Neuronal stem cell (in vitro differentiated cells): ENCODE results near the gene COX4I1.
"Not testable (repeated sequence)": the region's sequence is repeated elsewhere in the genome, so short reads cannot be mapped to it uniquely, and the experiment has no call there.

Experiments
- DNase-seq: peaks from one replicate; pipeline ENCODE4 v3.0.0-alpha.2; 2013; ENCODE audit warnings: low spot score
- H2AFZ ChIP-seq: one replicate; pipeline ENCODE4 v1.6.1; 2013; ENCODE audit warnings: mild to moderate bottlenecking, low read length, inconsistent platforms
- H2AK5ac ChIP-seq: 2 replicates; pipeline ENCODE4 v1.6.1; 2013; ENCODE audit warnings: low read depth, mild to moderate bottlenecking, inconsistent platforms, low read length, moderate library complexity, mixed read lengths
- H2BK120ac ChIP-seq: 2 replicates; pipeline ENCODE4 v1.6.1; 2013; ENCODE audit warnings: low read depth, mild to moderate bottlenecking, inconsistent platforms, low read length, moderate library complexity, mixed read lengths
- H2BK12ac ChIP-seq: one replicate; pipeline ENCODE4 v1.6.1; 2013; ENCODE audit warnings: low read length, inconsistent platforms
- H2BK15ac ChIP-seq: 2 replicates; pipeline ENCODE4 v1.6.1; 2013; ENCODE audit warnings: mild to moderate bottlenecking, low read length, inconsistent platforms, mixed read lengths
- H2BK5ac ChIP-seq: one replicate; pipeline ENCODE4 v1.6.1; 2013; ENCODE audit warnings: inconsistent platforms, mild to moderate bottlenecking, low read length, moderate library complexity
- H3K14ac ChIP-seq: one replicate; pipeline ENCODE4 v1.6.1; 2013; ENCODE audit warnings: low read length, inconsistent platforms
- H3K18ac ChIP-seq: 2 replicates; pipeline ENCODE4 v1.6.1; 2013; ENCODE audit warnings: low read length, inconsistent platforms
- H3K23ac ChIP-seq: 2 replicates; pipeline ENCODE4 v1.6.1; 2013; ENCODE audit warnings: low read depth, mild to moderate bottlenecking, mixed read lengths, low read length, inconsistent platforms; ENCODE audit not compliant: poor library complexity
- H3K27ac ChIP-seq: replicated peaks from 3 replicates; pipeline ENCODE4 v1.5.1; 2013; ENCODE audit warnings: low read length, inconsistent platforms
- H3K27me3 ChIP-seq, 3 experiments: 2 replicates each; pipeline ENCODE4 v1.6.1; 2013; ENCODE audit warnings: low read length in 3 of 3, mild to moderate bottlenecking in 2 of 3, inconsistent platforms in 1 of 3, low read depth in 1 of 3, mixed read lengths in 1 of 3, moderate library complexity in 1 of 3; ENCODE audit not compliant: control insufficient read depth in 3 of 3, insufficient read depth in 3 of 3
- H3K36me3 ChIP-seq, 2 donors: replicated peaks in 1 of 2; 2 replicates each; pipeline ENCODE4 v1.6.1; 2013; ENCODE audit warnings: low read length in 2 of 2; ENCODE audit not compliant: control insufficient read depth in 2 of 2, insufficient read depth in 2 of 2
- H3K4ac ChIP-seq: 2 replicates; pipeline ENCODE4 v1.6.1; 2013; ENCODE audit warnings: inconsistent platforms, mild to moderate bottlenecking, low read length, moderate library complexity
- H3K4me1 ChIP-seq, 2 donors: 1 replicate in 1 of 2; 2 replicates in 1 of 2; pipeline ENCODE4 v1.6.1; 2013; ENCODE audit warnings: low read length in 2 of 2, low read depth in 1 of 2; ENCODE audit not compliant: control insufficient read depth in 2 of 2, insufficient read depth in 1 of 2
- H3K4me2 ChIP-seq: one replicate; pipeline ENCODE4 v1.6.1; 2013; ENCODE audit warnings: mild to moderate bottlenecking, low read length, inconsistent platforms; ENCODE audit not compliant: insufficient read depth, poor library complexity, severe bottlenecking
- H3K4me3 ChIP-seq, 2 donors: 2 replicates each; pipeline ENCODE4 v1.5.1; 2013; ENCODE audit warnings: low read length in 2 of 2, mild to moderate bottlenecking in 2 of 2, inconsistent platforms in 1 of 2, moderate library complexity in 1 of 2
- H3K79me1 ChIP-seq: one replicate; pipeline ENCODE4 v1.6.1; 2013; ENCODE audit warnings: low read depth, mild to moderate bottlenecking, inconsistent platforms, low read length, moderate library complexity
- H3K9ac ChIP-seq: one replicate; pipeline ENCODE4 v1.6.1; 2013; ENCODE audit warnings: mild to moderate bottlenecking, low read depth, low read length, inconsistent platforms; ENCODE audit not compliant: poor library complexity
- H3K9me3 ChIP-seq, 2 donors: replicated peaks in 1 of 2; 2 replicates each; pipeline versions ENCODE3 to v1.6.1; 2013; ENCODE audit warnings: low read length in 2 of 2, mild to moderate bottlenecking in 2 of 2, inconsistent platforms in 1 of 2, low read depth in 1 of 2, mixed read lengths in 1 of 2, moderate library complexity in 1 of 2; ENCODE audit not compliant: control insufficient read depth in 2 of 2, insufficient read depth in 1 of 2
- H4K8ac ChIP-seq: one replicate; pipeline ENCODE4 v1.6.1; 2013; ENCODE audit warnings: low read depth, mild to moderate bottlenecking, inconsistent platforms, low read length, moderate library complexity
- H4K91ac ChIP-seq: one replicate; pipeline ENCODE4 v1.6.1; 2013; ENCODE audit warnings: low read length, low read depth, mild to moderate bottlenecking, inconsistent platforms; ENCODE audit not compliant: poor library complexity
- WGBS, 2 donors: extraction: QIAGEN DNeasy Blood & Tissue Kit; methylation state at CpG; one replicate each; pipeline ENCODE4 v1.1.7; 2013; ENCODE audit warnings: missing lambda C conversion rate in 2 of 2, mixed read lengths in 1 of 2; ENCODE audit not compliant: insufficient read length in 2 of 2, insufficient replicate concordance in 1 of 2; ENCODE audit errors: extremely low coverage in 2 of 2; 5-methylcytosine and 5-hydroxymethylcytosine counted together

COX4I1 gene

DNA sequence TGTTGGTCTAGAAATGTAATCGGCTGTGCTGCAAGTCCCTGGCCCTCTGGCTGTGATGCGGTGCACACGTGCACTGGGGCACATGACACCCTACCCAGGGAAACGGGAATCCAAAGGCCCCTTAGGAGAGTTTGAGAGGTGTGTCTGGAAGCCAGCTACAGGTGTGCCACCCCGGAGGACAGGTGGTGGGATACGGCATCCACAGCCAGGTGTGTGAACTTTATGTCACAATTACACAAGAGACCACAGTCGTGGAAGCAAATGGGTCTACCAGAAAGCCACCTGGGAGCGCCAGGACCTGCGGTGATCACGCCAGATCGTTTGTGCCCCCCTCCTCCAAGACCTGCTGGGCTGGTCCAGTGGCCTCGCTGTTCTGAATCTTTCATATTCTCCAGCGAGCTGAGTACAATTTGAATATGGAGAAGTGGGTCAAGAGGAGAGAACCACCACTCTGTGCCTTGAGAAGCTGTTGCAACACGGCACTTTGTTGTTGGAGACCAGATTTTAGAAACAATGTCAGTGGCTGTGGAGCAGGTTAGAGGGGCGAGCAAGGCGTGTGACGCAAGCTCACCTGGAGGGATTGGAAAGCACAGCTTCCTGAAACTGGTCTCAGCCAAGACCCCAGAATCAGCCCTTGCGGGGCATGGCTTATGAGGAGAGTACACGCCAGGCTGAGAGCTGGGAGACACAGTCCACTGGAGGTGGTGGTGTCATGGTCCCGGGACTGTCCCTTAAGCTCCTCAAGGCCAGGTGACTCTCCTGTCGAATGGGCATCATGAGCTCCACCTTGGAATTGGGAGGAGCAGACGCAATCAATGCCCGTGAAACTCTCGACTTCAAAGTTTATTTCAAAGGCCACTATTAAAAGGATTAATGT lies 37.4 kb downstream of the COX4I1 start:
- no peak for DNase-seq
- Histone ChIP-seq H3K27ac (no peak overlapping the region), H2AFZ (no peak overlapping the region), H3K14ac (peak overlapping the region; percentile 43), H3K23ac (peak overlapping the region; percentile 82), H3K27me3 (peaks cover 0 to 30% (median 0%) of the 10 kb centered on the region in 3 experiments), H4K8ac (no peak overlapping the region), H2BK15ac (peak overlapping the region; percentile 66), H2BK12ac (no peak overlapping the region), H3K4me3 (no peak overlapping the region), H3K4me2 (no peak overlapping the region), H4K91ac (no peak overlapping the region), H3K9ac (no peak overlapping the region), H3K9me3 (peaks cover 0 to 2% of the 10 kb centered on the region in 2 donors), H3K4me1 (no peaks in the 10 kb centered on the region), H3K18ac (peak overlapping the region; percentile 35), H2BK5ac (no peak overlapping the region), H2AK5ac (peak overlapping the region; percentile 43), H3K4ac (no peak overlapping the region), H3K79me1 (no peaks in the 10 kb centered on the region), H2BK120ac (no peak overlapping the region), H3K36me3 (no peaks in the 10 kb centered on the region)
- WGBS, 2 donors, result no CpG with 5 or more reads among the region's 24 CpGs

DNA sequence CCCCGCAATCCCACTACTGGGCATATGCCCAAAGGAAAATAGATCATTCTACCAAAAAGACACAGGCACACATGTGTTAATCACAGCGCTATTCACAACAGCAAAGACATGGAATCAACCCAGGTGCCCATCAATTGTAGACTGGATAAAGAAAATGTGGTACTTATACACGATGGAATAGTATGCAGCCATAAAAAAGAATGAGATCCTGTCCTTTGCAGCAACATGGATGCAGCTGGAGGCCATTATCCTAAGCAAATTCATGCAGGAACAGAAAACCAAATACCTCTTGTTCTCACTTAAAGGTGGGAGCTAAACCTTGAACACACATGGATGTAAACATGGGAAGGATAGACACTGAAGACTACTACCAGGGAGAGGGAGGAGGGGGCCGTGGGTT lies 38.2 kb downstream of the COX4I1 start:
- H2AFZ ChIP-seq, H3K79me1 ChIP-seq, H2BK12ac ChIP-seq, DNase-seq, H3K14ac ChIP-seq, H3K9me3 ChIP-seq, H3K23ac ChIP-seq, H3K18ac ChIP-seq, H3K4me3 ChIP-seq, H3K4me1 ChIP-seq, H3K27ac ChIP-seq, H3K36me3 ChIP-seq, H2AK5ac ChIP-seq, H3K4me2 ChIP-seq, H2BK5ac ChIP-seq, H3K9ac ChIP-seq, H3K4ac ChIP-seq, H4K91ac ChIP-seq, H2BK120ac ChIP-seq, H2BK15ac ChIP-seq, H4K8ac ChIP-seq: not testable (repeated sequence)
- no CpG with 5 or more reads among the region's 4 CpGs for WGBS, 2 donors
- peaks cover 0 to 32% (median 0%) of the 10 kb centered on the region in 3 experiments for H3K27me3 ChIP-seq

DNA sequence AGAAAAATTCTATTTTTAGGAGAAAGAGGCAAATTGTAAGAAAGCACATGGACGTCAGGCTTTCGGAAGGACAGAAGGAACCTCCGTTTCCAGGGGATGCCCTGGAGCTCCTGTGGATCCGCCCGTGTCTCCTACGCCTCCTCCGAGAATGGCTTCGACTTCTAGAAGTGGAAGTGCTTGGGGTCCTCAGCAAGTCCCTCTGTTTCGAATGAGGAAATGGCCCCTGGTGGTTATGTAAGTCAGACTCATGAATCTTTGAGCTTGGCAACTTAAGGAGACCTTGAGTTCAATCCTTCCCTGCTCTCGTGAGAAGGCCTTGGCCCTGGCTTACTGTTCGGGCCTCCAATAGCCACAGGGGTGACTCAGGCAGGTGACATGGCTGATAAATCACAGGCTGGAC lies 38.9 kb downstream of the COX4I1 start:
- Histone ChIP-seq H3K36me3 (no peaks in the 10 kb centered on the region), H4K91ac (no peak overlapping the region), H3K27ac (no peak overlapping the region), H3K9ac (no peak overlapping the region), H2BK12ac (no peak overlapping the region), H3K18ac (no peak overlapping the region), H2AK5ac (no peak overlapping the region), H3K4me1 (no peaks in the 10 kb centered on the region), H3K23ac (no peak overlapping the region), H3K27me3 (peaks cover 0 to 36% (median 0%) of the 10 kb centered on the region in 3 experiments), H3K9me3 (peaks cover 0 to 3% of the 10 kb centered on the region in 2 donors), H3K4ac (no peak overlapping the region), H2BK120ac (no peak overlapping the region), H3K4me3 (no peak overlapping the region), H4K8ac (no peak overlapping the region), H2BK15ac (no peak overlapping the region), H3K4me2 (no peak overlapping the region), H2BK5ac (no peak overlapping the region), H3K14ac (no peak overlapping the region), H3K79me1 (no peaks in the 10 kb centered on the region), H2AFZ (no peak overlapping the region)
- no peak for DNase-seq
- WGBS, 2 donors, result no CpG with 5 or more reads among the region's 11 CpGs

DNA sequence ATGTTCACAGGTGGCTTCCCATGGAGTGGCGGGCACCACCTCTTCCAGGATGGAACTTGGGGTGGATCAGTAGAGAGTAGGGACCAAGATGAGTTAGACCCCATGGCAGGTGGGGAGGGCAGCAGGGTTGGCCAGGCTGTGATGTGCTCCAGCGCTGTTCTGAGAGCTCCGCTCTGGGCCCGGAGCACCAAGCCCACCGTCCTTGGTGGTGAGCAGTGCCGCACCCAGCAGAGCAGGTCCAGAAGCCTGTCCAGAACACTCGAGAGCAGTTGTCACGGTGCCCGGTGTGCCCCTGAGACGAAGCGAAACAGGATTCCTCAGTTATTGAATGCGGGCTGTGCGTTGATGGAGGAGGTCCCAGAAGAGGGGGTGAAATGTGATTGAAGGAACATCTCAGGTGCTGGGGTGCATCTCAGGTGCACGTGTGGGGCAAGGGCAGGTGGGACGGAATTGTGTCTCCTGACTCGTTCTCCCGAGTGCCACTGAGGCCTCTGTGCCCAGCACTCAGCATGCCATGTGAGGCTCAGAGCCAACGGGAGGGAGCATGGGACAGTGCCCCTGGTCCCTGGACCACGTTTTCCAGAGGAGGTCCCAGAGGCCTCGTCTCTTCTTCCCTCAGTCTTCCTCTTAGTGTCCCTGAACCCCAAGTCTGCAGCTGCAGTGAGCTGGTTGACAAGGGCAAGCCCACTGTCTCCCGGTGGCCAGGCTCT lies 39.5 kb downstream of the COX4I1 start:
- no peak overlapping the region for H4K8ac ChIP-seq
- H3K36me3 ChIP-seq, result no peaks in the 10 kb centered on the region
- no peak for DNase-seq
- WGBS, 2 donors, result no CpG with 5 or more reads among the region's 21 CpGs
- H3K79me1 ChIP-seq, result no peaks in the 10 kb centered on the region
- H2BK5ac ChIP-seq, result no peak overlapping the region
- no peak overlapping the region for H2AFZ ChIP-seq
- no peak overlapping the region for H3K14ac ChIP-seq
- no peak overlapping the region for H2BK12ac ChIP-seq
- peaks cover 0 to 36% (median 0%) of the 10 kb centered on the region in 3 experiments for H3K27me3 ChIP-seq
- no peak overlapping the region for H3K4me2 ChIP-seq
- H3K4me3 ChIP-seq, result no peak overlapping the region
- H2BK15ac ChIP-seq, result no peak overlapping the region
- H3K9me3 ChIP-seq, result peaks cover 0 to 3% of the 10 kb centered on the region in 2 donors
- H2BK120ac ChIP-seq, result no peak overlapping the region
- peak overlapping the region; percentile 60 for H2AK5ac ChIP-seq
- no peak overlapping the region for H3K27ac ChIP-seq
- no peak overlapping the region for H3K23ac ChIP-seq
- no peak overlapping the region for H4K91ac ChIP-seq
- H3K4me1 ChIP-seq, result no peaks in the 10 kb centered on the region
- no peak overlapping the region for H3K4ac ChIP-seq
- no peak overlapping the region for H3K9ac ChIP-seq
- no peak overlapping the region for H3K18ac ChIP-seq
